Glutamatergic neuron (in vitro differentiated cells): ENCODE results near the gene DCST1. TPM values are rescaled to one million over a fixed set of nuclear protein-coding genes. Genes with fewer than 3 reads are reported as not detected.

Experiments used
- DNase-seq: peaks from one replicate; pipeline ENCODE4 v3.0.0; 2022
- H3K27ac Mint-ChIP-seq: one replicate; pipeline ENCODE4 v1.8.0; 2020; ENCODE audit warnings: mild to moderate bottlenecking, mixed read lengths, inconsistent platforms; ENCODE audit not compliant: unreplicated experiment
- H3K27me3 Mint-ChIP-seq: one replicate; pipeline ENCODE4 v1.8.0; 2020; ENCODE audit warnings: mild to moderate bottlenecking, moderate library complexity, mixed read lengths, inconsistent platforms; ENCODE audit not compliant: unreplicated experiment
- H3K36me3 Mint-ChIP-seq: one replicate; pipeline ENCODE4 v1.8.0; 2020; ENCODE audit warnings: mild to moderate bottlenecking, mixed read lengths, inconsistent platforms; ENCODE audit not compliant: unreplicated experiment
- H3K4me1 Mint-ChIP-seq: one replicate; pipeline ENCODE4 v1.8.0; 2020; ENCODE audit warnings: mild to moderate bottlenecking, low read depth, mixed read lengths, inconsistent platforms; ENCODE audit not compliant: unreplicated experiment
- H3K4me3 Mint-ChIP-seq: one replicate; pipeline ENCODE4 v1.8.0; 2020; ENCODE audit warnings: mild to moderate bottlenecking, mixed read lengths, inconsistent platforms; ENCODE audit not compliant: unreplicated experiment
- H3K9me3 Mint-ChIP-seq: one replicate; pipeline ENCODE4 v1.8.0; 2020; ENCODE audit warnings: mild to moderate bottlenecking, moderate library complexity, mixed read lengths, inconsistent platforms; ENCODE audit not compliant: unreplicated experiment
- total RNA-seq: library from RNA; stranded (reverse); fragmentation: NEBNext Ultra II Directional; extraction: Animal tissue kit (Norgen Biotek cat#: 25700); gene quantifications from one replicate; pipeline ENCODE4 v1.2.1, GENCODE V29; 2021; ENCODE audit not compliant: unreplicated experiment
- TF ChIP-seq, protein P1 (sequence below): fragments of 200-600 bp; sonication (generic); IDR thresholded peaks from one replicate; pipeline ENCODE4 v1.5.0; 2021; ENCODE audit not compliant: partially characterized antibody, unreplicated experiment

DCST1 gene
- total RNA-seq, 1 donor from 2014 or later: not detected

DNA sequence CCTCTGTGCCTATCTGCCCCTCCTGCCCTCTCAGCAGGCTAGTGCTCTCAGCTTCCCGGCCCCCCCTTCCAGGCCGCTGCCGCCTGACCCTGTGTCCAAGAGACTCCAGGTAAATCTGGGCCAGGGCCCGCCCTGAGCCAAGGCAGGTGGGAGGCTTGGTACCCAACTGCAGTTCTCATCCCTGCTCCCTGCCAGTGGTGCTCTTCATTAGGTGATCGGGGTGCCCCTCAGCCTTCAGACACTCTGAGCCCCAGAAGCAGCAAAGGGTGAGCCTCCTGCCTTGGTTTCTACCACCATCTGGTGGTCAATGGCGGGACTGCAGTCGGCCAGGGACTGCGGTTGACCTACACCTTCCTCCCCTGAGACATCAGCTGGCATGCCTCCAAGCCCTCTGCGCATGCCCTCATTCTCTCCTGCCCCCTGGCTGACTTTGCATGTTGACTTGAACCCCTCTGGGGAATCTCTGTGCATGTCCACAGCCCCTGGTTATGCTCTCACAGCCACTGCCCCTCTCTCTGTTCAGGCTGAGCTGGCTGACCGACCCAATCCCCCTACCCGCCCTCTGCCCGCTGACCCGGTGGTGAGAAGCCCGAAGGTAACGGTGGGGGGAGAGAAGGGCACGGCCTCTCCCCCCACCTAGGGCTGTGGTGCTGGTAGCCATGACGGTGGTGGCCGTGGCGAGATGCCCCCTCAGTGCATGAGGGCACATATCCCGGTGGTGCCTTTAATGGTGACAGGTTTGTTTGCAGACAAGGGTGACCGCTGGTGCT is 27.9 kb downstream of the DCST1 start:
- no peak overlapping the region for H3K27ac Mint-ChIP-seq
- peak; percentile 99 for DNase-seq
- H3K36me3 Mint-ChIP-seq: peaks cover 5% of the 10 kb centered on the region
- H3K4me1 Mint-ChIP-seq: peaks cover 12% of the 10 kb centered on the region
- H3K4me3 Mint-ChIP-seq: peak overlapping the region; percentile 57
- TF ChIP-seq, protein P1, sequence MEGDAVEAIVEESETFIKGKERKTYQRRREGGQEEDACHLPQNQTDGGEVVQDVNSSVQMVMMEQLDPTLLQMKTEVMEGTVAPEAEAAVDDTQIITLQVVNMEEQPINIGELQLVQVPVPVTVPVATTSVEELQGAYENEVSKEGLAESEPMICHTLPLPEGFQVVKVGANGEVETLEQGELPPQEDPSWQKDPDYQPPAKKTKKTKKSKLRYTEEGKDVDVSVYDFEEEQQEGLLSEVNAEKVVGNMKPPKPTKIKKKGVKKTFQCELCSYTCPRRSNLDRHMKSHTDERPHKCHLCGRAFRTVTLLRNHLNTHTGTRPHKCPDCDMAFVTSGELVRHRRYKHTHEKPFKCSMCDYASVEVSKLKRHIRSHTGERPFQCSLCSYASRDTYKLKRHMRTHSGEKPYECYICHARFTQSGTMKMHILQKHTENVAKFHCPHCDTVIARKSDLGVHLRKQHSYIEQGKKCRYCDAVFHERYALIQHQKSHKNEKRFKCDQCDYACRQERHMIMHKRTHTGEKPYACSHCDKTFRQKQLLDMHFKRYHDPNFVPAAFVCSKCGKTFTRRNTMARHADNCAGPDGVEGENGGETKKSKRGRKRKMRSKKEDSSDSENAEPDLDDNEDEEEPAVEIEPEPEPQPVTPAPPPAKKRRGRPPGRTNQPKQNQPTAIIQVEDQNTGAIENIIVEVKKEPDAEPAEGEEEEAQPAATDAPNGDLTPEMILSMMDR: peak; percentile 88
- peaks cover 7% of the 10 kb centered on the region for H3K27me3 Mint-ChIP-seq
- H3K9me3 Mint-ChIP-seq: peaks cover 5% of the 10 kb centered on the region

DNA sequence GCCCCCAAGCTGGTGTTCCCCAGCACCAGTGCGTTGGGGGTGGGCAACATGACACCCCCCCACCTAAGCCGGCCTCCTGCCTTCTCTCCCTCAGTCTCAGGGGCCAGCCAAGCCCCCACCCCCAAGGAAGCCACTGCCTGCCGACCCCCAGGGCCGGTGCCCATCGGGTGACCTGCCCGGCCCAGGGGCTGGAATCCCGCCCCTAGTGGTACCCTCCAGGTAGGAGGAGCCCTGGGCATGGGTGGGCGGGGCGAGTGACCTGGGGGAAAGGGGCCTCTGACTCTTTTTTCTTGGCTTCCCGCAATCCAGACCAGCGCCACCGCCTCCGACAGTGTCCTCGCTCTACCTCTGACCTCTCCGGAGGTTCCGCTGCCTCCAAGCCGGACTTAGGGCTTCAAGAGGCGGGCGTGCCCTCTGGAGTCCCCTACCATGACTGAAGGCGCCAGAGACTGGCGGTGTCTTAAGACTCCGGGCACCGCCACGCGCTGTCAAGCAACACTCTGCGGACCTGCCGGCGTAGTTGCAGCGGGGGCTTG is 28.6 kb downstream of the DCST1 start:
- H3K27ac Mint-ChIP-seq: no peak overlapping the region
- peaks cover 5% of the 10 kb centered on the region for H3K36me3 Mint-ChIP-seq
- peak; percentile 77 for DNase-seq
- peak overlapping the region; percentile 90 for H3K4me3 Mint-ChIP-seq
- H3K9me3 Mint-ChIP-seq: peaks cover 5% of the 10 kb centered on the region
- TF ChIP-seq, protein P1: no peak
- peaks cover 12% of the 10 kb centered on the region for H3K4me1 Mint-ChIP-seq
- peaks cover 7% of the 10 kb centered on the region for H3K27me3 Mint-ChIP-seq

DNA sequence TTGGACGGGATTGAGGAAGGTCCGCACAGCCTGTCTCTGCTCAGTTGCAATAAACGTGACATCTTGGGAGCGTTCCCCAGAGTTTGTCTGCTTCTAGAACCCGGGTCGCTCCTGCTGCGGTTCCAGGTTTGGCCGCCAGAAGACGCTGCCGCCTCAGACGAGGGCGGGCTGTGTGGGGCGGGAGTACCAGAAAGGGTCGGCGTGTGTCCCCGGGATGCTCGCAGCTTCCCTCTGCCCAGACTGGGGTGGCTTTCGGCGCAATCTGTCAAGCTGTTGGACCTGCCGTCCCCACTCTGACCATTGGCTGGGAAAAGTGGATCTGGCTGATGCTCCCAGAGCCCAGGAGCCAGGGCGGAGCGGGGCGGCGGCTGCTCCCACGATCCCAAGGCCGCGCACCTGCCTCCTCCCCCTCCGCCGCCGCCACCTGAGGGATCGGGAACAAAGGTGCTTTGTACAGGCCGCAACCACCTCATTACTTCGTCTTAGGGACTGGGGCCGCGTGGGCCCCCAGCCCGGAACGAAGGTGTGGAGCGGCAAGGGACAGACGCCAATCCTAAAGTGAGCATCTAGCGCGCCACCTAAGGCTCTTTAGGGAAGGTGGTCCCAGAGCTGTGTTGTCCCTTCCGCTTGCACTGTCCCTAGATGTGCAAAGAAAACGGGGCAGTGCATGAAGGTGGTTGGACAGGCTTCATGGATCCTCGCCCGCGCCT is 29.2 kb downstream of the DCST1 start:
- TF ChIP-seq, protein P1: peak; percentile 89
- Mint-ChIP-seq H3K27ac (no peak overlapping the region), H3K9me3 (peaks cover 5% of the 10 kb centered on the region), H3K36me3 (peaks cover 5% of the 10 kb centered on the region), H3K4me1 (peaks cover 12% of the 10 kb centered on the region), H3K27me3 (peaks cover 7% of the 10 kb centered on the region), H3K4me3 (peak overlapping the region; percentile 90)
- peak; percentile 95 for DNase-seq

DNA sequence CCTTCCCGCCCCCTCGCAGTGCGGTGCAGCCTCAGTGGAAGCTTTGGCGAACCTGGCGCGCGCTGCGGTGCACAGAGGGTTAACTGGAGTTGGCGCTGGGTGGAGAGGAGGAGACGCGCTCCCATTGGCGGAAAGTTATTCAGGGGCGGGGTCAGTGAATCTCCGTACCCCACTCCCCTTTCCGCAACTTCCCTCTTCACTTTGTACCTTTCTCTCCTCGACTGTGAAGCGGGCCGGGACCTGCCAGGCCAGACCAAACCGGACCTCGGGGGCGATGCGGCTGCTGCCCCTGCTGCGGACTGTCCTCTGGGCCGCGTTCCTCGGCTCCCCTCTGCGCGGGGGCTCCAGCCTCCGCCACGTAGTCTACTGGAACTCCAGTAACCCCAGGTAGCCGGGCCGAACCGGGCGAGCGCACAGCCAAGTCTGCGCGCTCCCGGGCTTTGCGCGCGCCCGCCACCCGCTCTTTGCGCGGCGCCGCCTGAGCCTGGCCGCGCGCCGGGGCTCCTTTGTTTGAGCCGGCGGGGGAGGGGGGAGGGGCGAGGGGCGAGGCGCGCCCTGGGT is 30.0 kb downstream of the DCST1 start, which contains the start of gene EFNA4:
EFNA4 (plus strand) TSS at position 191 of the 561 bp plus-strand sequence; CDS start at position 275, 84 bp downstream.
- TF ChIP-seq, protein P1: no peak
- DNase-seq: peak; percentile 77
- Mint-ChIP-seq H3K4me3 (peak within 1 kb of the TSS; percentile 99), H3K27me3 (peaks cover 9% of the 10 kb centered on the region), H3K27ac (peak within 1 kb of the TSS; percentile 74), H3K4me1 (peaks cover 14% of the 10 kb centered on the region), H3K36me3 (peaks cover 5% of the 10 kb centered on the region), H3K9me3 (peaks cover 5% of the 10 kb centered on the region)
